Gastrocnemius medialis (tissue), 4 donors: ENCODE data around the gene CDNF.

Experiments
- POLR2A ChIP-seq, 2 donors: fragments of 450-650 bp; IDR thresholded peaks; one replicate each; pipeline ENCODE4 v1.6.1; 2017; ENCODE audit warnings: antibody characterized with exemption in 2 of 2, mild to moderate bottlenecking in 2 of 2, moderate library complexity in 2 of 2
- TF ChIP-seq, protein P1 (sequence below), 5 experiments: fragments of 450-650 bp in 3 of 5; fragments of 200-600 bp in 2 of 5; sonication (generic) in 2 of 5; IDR thresholded peaks in 4 of 5; conservative IDR thresholded peaks in 1 of 5; 1 replicate in 4 of 5; 2 replicates in 1 of 5; pipeline ENCODE4 v1.5.1; 2016 to 2019; ENCODE audit warnings: antibody characterized with exemption in 5 of 5, mild to moderate bottlenecking in 3 of 5, moderate library complexity in 3 of 5

DNA sequence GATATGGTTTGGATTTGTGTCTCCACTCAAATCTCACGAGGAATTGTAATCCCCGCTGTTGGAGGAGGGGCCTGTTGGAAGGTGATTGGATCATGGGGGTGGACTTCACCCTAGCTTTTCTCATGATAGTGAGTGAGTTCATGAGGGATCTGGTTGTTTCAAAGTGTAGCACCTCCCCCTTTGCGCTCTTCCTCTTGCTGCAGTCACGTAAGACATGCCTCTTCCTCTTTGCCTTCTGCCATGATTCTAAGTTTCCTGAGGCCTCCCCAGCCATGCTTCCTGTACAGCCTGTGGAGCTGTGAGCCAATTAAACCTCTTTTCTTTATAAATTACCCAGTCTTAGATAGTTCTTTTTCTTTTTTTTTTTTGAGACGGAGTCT, 17.1 kb downstream of the CDNF start:
- TF ChIP-seq, protein P1, sequence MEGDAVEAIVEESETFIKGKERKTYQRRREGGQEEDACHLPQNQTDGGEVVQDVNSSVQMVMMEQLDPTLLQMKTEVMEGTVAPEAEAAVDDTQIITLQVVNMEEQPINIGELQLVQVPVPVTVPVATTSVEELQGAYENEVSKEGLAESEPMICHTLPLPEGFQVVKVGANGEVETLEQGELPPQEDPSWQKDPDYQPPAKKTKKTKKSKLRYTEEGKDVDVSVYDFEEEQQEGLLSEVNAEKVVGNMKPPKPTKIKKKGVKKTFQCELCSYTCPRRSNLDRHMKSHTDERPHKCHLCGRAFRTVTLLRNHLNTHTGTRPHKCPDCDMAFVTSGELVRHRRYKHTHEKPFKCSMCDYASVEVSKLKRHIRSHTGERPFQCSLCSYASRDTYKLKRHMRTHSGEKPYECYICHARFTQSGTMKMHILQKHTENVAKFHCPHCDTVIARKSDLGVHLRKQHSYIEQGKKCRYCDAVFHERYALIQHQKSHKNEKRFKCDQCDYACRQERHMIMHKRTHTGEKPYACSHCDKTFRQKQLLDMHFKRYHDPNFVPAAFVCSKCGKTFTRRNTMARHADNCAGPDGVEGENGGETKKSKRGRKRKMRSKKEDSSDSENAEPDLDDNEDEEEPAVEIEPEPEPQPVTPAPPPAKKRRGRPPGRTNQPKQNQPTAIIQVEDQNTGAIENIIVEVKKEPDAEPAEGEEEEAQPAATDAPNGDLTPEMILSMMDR (IDR thresholded peaks at IDR 0.05 in 4 of 5, conservative IDR thresholded peaks at IDR 0.05 in 1 of 5) = no peak
- TF ChIP-seq POLR2A (IDR thresholded peaks at IDR 0.05) = no peak
